Measurements from ENCODE around the gene DOCK2.

DNA sequence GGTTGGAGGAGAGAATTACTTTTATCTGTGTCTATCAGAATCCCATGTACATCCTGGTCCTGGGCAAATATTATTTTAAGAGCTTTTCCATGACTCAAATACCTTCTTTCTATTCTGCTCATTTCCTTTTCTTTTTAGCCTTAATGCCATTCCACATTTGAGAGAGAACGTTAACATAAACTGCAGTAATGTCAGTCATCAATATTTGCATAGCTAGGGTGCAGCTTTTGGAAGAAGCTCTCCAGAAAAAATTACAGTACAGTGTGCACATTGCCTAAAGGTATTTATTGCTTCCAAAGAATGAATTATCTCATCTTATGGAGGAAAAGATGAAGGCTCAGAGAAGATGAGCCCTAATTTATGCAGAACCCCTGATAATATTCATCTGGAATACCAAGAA is 284.9 kb downstream of the DOCK2 start:
- TF ChIP-seq, protein P1, sequence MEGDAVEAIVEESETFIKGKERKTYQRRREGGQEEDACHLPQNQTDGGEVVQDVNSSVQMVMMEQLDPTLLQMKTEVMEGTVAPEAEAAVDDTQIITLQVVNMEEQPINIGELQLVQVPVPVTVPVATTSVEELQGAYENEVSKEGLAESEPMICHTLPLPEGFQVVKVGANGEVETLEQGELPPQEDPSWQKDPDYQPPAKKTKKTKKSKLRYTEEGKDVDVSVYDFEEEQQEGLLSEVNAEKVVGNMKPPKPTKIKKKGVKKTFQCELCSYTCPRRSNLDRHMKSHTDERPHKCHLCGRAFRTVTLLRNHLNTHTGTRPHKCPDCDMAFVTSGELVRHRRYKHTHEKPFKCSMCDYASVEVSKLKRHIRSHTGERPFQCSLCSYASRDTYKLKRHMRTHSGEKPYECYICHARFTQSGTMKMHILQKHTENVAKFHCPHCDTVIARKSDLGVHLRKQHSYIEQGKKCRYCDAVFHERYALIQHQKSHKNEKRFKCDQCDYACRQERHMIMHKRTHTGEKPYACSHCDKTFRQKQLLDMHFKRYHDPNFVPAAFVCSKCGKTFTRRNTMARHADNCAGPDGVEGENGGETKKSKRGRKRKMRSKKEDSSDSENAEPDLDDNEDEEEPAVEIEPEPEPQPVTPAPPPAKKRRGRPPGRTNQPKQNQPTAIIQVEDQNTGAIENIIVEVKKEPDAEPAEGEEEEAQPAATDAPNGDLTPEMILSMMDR (optimal IDR thresholded peaks at IDR 0.05 in 1 of 3, IDR thresholded peaks at IDR 0.05 in 1 of 3, conservative IDR thresholded peaks at IDR 0.05 in 1 of 3; ENCODE audit: extremely low read depth in 1 of 3, insufficient read depth in 2 of 3, low read length in 3 of 3), result no peak
- no peak for TF ChIP-seq EZH2 (IDR thresholded peaks at IDR 0.05; ENCODE audit: low read length)

Measured in keratinocyte (primary cell).